Anterior cingulate cortex (tissue), 58 donors: ENCODE data around the gene LOC101059915.
"Not testable (repeated sequence)": the region's sequence is repeated elsewhere in the genome, so short reads cannot be mapped to it uniquely, and the experiment has no call there.

ENCODE experiments used
- DNase-seq, 58 donors: peaks; one replicate each; lab custom pipeline; 2025; lab: John Stamatoyannopoulos, UW

Gene LOC101059915

DNA sequence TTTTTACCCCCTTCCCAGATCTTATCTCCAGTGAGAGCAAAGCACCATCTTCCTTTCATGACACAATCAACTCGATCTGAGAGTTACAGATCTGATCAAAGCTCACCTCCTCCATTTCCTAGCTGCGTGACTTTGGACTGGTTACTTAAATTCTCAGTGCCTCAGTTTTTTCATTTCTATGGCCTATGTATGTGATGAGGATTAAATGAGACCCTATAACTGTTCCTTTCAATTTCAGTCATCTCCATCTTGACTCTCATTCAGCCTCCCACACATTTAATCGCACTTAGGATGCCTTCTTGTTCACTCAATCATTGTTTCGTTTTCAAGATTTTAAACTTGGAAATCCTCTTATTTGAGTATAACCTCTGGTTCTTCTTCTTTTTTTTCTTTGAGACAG lies 28.9 kb upstream of the LOC101059915 start:
- no peak for DNase-seq

DNA sequence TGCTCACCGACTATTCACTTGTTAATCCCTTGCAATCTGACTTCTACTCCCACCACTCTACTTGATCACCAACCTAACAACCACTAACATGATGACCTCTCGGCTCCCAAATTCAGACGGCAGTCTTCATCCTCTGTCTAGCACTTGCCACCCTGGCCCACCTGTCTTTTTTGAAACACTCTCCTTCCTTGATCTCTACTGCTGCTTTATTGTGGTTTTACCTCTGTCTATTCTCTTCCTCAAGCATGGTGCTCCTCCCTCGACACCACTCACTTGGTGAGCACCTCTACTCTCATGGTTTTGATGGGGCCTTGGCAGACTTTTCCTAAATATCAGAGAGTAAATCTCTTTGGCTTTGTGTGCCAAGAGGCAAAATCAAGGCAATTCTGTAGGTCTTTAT lies 27.3 kb upstream of the LOC101059915 start:
- DNase-seq: no peak

DNA sequence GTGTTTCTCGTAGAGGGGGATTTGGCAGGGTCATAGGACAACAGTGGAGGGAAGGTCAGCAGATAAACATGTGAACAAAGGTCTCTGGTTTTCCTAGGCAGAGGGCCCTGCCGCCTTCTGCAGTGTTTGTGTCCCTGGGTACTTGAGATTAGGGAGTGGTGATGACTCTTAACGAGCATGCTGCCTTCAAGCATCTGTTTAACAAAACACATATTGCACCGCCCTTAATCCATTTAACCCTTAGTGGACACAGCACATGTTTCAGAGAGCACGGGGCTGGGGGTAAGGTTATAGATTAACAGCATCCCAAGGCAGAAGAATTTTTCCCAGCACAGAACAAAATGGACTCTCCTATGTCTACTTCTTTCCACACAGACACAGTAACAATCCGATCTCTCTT lies 22.9 kb upstream of the LOC101059915 start:
- DNase-seq: not testable (repeated sequence)

DNA sequence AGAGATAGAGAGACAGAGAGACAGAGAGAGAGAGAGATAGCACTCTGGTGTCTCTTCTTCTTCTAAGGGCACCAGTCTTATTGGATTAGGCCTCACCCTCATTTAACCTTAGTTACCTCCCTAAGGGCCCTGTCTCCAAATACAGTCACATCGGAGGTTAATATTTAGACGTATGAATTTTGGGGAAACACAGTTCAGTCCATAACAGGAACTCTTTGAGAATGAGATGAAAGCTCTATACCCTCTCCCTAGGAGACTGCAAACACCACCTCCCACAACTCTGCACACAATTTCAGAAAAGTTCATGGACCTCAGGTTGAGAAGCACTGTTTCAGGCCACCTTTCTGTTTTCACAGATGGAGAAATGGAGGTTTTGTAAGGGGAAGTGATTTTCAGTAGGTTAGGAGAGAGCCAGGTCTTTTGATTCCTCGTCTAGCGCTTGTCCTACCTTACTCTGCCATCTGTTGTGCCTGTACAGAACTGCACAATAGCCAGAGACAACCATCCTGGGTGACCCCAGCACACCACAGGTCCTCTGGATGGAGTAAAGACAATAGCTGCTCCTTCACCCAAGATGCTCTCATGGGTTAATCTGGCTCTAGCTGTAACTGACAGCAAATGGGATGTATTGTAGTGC lies 16.9 kb upstream of the LOC101059915 start:
- DNase-seq: no peak

DNA sequence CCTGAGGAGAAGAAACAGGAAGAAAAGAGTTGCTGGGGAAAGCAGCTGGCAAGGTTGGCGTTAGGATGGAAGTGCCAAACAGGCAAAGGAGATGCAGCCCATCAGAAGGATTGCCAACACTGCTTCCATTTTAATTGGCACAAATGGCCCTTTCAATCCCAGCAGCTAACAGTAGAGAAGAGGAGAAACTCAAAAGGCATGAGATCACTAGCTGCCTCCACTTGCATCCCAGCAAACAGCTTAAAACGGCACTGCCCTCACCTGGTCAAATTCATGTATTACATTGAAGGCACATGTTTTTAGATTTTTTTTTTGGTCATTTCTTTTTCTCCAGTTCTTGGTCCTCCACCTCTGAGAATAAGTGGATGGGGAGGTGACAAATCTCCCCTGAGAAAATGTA lies 14.9 kb upstream of the LOC101059915 start:
- DNase-seq: peak in 16 of 58 donors; percentile 2 to 45 (median 8)

DNA sequence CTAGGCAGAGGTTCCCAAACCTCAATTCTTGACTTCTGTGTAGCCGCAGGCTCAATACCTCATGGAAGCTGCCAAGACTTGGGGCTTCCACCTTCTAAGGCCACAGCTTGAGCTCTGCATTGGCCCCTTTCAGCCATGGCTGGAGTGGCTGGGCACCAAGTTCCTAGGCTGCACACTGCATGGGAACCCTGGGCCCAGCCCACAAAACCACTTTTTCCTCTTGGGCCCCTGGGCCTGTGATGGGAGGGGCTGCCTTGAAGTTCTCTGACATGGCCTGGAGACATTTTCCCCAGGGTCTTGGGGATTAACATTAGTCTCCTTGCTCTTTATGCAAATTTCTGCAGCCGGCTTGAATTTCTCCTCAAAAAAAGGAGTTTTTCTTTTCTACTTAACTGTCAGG lies 14.0 kb upstream of the LOC101059915 start:
- no peak for DNase-seq

DNA sequence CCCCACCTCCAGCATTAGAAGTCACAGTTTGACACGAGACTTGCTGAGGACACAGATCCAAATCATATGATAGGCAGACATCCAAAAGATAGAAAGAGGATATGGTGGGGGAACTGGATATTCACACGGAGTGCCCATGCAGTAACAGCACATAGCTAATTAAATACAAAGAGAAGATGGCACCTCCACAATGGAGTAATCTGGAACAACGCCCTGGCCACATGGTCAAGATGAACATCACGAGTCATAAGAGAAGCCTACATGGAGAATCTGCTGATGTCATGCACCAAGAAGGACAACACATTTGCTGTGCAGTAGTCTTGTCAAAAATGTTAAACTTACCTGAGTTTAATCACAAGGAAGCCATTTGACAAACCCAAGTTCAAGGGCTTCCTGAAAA lies 10.1 kb upstream of the LOC101059915 start:
- DNase-seq: no peak

DNA sequence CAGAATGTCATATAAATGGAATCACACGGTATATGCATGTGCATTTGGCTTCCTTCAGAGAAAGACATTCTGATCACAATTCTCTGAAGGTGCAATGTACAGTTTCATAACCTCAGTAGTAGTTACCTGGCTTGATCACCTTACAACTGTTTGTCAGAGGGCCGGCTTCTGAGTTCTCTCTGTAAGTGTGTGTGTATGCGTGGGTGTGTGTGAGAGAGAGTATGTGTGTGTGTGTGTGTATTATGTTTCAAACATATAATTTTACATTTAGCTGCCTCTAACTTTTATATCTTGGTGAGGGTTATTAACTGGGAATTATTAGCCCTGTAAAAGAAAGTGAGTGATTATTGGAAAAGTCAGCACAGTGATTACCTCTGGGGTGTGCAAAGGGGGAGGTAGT lies 8.0 kb upstream of the LOC101059915 start:
- DNase-seq: no peak

DNA sequence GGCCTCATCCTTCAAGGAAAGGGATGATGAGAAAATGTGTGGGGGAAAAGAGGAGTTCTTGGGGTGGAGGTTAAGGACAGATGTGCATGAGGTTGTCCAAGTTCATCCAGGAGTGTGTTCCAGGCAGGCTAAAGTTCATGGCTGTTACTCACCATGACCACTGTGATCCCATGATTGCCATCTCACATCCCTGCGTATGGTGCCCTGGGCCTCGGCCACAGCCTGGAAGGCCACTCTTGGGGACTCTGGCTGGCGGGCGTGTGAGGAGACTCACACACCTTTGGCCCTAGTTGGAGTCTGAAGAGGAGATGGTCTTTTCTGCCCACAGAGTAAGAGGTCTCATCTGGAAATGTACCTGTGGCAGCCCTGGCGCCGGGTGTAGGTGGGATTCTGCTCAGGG lies 7.4 kb upstream of the LOC101059915 start:
- no peak for DNase-seq

DNA sequence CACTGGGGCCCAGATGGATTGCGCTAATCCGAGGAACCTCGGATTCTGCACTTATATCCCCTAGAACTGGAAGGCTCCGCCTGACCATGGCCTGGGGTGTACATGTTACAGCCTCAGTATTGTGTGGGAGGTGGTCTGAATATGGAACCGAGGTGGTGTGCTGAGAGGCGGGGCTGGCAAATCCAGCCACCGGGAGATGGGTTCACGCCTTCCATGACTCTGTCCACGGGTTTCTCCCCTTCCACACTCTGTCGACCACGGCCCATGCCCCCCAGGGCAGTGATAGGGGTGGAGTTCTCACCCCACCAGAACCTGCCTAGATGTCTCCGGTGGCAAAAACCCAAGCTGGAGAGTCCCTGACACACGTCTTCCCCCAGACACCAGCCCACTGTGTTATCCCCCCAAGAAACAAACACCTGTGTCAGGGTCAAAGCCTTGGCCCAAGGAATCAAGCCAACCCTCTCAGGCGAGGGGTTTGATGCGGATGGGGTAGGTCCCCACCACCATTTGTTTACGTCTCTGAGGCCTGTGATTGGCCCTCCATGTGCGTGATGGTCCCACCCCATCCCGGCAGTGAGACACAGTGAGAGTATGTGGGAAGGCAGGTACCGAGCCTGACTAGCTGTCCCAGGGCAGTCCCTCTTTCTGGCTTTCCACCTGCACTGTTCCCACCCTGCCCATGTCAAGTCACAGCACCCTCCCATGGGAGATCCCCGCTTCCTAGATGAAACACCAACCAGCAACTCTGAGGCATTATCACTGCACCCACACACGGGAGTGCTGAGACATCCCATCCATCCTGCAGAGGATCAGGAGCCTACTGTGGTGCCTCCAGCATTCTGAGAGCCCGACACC lies 6.6 kb upstream of the LOC101059915 start:
- DNase-seq: peak in 1 of 58 donors; percentile 38

DNA sequence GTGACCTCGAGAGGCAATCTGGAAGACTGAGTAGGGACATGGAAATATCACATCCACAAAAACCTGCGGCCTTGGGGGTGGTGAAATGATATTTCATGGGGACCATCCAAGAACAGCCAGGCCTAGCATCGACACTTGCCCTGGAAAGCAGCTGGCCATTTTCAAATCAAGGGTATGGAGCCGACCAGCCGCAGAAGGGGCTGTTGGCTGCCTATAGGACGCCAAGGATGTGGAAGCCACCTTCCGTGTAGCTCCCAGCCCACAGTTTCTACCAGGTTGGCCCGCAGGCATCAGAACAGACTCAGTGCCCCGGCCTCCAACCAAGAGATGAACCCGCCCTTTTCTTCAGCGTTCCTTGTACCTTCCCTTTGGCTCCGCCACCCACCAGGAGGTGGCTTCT lies 5.4 kb upstream of the LOC101059915 start:
- DNase-seq: no peak

DNA sequence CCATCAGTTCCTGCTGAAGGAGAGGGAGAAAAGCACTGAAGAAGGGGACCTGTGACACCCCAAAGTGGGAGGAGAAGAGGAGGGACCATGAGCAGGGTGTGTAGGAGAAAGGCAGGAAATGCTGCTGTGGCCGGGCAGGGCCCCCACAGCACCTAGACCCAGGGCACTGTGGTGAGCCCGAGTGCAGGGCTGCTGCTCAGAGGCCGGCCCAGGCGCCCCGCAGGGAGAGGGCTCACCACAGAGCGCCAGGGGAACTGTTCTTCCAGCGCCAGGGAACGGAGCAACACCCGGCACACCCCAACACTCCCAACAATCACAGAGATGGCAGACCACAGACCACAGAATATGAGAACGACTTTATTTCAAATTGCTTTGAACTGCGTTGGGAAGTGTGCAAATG lies 4.7 kb upstream of the LOC101059915 start:
- not testable (repeated sequence) for DNase-seq

DNA sequence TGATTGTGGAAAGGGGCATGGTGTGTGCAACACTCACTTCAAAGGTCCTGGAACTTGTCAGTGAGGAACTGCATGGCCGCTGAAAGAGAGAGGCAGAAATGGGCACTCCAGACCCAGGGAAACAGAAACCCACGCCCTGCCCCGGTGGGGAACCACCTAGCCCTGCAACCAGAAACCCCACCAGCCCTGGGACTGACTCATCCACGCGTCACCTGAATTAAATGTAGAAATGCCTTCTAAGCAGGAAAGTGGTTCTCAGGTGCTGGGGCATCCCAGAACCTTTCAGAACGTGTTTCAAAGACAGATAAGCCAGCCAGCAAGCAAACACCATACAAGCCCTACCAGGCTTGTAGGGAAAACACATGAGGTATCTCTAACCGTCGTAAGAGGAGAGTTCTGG lies 4.1 kb upstream of the LOC101059915 start:
- not testable (repeated sequence) for DNase-seq

DNA sequence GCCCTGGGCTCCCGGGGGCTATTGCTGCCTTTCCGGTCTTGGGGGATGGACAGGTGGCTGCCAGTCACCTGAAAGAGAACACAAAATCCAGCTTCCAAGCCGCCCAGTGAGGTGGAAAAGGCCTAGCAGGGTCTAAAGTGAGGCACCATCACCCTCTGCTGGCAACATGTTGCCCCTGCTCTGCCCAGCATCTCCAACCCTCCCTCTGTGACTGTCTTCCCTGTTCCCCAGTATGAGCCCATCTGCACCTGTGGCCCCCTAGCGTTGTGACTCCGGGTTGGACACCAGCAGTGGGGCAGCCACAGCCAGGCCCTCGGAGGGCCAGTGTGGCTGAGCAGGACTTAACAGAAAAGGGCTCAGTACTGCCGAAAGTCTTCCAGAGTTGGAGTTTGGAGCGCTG lies 3.1 kb upstream of the LOC101059915 start:
- peak in 4 of 58 donors; percentile 2 to 10 (median 6) for DNase-seq

DNA sequence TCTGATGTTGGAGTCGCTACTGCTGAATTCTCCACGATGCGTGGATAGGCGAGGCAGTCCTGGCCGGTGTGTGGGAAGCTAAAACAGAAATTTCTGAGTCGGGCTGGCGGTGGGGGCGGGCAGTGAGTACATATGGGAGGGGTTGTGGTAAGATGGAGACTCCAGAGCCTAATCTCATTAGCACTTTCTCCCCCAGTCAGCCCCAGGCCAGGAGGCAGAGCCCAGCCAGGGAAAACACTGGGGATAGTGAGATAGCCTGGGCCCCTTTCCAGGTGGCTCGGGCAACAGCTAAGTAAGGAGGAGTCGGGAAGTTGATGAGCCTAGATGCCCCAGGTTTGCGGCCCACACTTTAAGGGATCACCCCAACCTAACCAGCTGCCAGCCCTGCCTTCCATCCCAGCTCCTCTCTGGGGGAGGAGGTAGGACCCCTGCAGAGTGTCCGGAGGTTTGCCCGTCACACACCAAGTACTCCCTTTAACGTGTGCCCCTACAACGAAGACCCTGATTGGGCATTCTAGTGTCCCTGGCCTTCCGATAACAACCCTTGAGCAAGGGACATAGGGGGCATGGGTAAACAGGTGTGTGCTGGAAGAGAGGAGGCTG lies 2.4 kb upstream of the LOC101059915 start:
- DNase-seq: peak in 2 of 58 donors; percentile 2 to 3

DNA sequence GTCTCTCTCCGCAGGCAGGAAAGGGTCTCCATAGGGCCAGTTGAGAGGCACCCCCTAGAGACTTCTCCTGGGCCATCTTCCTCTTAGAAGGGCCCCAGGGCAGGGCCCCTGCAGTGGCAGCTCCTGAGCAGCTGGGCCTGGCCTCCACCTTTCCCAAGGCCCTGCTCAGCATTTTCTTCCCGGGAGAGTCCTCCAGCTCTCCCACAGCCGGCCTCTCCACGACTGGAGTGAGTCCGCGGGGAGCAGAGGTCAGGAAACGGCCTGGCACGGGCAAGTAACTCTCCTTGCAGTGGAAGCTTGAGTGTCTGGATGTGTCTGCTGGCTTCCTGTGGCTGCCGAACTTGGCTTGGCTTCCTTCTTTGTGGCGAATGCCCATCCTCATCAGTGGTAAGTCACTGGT lies 1.6 kb upstream of the LOC101059915 start:
- DNase-seq: no peak

DNA sequence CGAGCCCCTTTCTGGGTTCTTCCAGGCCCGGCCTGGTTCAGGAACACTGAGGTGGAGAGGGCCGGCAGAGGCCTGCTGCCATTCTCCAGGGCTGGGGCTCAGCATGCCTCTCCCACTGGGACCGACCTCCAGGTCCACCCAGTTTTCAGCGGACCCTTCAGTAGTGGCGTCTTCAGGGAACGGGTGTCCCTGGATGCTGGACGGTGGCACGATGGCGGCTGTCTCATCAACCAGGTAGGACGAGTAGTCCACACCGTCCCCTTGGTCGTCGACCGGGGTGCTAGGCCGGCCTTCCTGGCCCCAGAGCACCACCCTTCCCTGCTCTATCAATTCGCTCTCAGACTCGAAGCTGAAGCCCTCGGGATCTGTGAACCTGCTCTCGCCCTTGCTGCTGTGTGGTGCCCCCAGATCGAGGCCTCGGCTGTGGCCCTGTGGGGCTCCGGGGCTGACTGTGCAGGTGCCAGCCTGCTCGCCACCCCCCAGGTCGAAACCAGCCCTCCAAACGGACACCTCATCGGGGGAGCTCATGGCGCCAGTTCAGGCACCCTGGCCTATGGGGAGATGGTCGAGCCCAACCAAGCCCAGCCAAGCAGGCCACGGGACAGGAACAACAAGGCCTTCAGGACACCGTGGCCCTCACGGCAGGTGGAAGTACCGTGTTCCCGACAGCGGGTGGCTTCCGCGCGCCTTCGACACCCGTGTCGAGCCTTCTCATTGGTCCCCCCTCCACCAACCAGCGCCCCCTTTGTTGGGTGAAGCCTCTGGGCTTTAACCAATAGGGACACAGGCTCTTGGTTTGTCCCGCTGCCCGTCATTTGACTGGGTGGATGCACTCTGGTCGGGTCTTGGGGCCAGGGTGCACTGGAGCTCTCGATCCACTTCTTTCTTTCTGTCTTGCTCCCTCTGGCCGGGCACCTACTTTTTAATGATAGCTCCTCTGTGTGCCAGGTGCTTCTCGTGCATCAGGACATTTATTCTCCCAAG lies 814 bp upstream of the LOC101059915 start:
- DNase-seq: no peak

DNA sequence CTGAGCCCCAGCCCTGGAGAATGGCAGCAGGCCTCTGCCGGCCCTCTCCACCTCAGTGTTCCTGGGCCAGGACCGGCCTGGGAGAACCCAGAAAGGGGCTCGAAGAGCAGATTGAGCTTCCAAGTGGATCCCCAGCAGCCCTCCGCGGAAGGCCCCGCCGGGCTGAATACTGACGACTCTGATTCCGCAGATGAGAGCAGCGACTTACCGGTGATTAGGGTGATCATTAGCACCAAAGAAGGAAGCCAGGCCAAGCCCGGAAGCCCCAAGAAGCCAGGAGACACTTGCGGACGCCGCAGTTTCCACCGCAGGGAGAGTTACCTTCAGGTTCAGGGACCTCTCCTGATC lies 876 bp downstream of the LOC101059915 start:
- no peak for DNase-seq

DNA sequence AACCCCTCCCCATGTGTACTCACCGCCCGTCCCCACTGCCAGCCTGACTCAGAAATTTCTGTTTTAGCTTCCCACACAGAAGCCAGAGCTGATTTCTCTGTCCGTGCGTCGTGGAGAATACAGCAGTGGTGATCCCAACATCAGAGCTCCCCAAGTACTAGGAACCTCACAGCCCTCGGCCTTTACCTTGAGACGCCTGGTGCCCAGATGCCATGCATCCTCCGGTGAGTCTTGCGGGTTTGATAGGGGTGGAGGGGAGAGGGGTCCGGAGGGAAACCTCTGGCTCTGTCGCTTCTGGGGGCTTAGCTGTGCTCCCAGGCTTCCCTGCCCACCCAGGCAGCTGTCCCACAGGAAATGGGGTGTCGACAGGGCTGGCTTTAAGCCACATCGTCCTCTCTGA lies 2.1 kb downstream of the LOC101059915 start:
- DNase-seq: no peak

DNA sequence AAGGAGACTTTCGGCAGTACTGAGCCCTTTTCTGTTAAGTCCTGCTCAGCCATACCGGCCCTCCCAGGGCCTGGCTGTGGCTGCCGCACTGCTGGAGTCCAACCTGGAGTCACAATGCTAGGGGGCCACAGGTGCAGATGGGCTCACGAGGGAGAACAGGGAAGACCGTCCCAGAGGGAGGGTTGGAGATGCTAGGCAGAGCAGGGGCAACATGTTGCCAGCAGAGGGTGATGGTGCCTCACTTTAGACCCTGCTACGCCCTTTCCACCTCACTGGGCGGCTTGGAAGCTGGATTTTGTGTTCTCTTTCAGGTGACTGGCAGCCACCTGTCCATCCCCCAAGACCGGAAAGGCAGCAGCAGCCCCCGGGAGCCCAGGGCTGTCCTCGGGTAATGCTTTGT lies 2.6 kb downstream of the LOC101059915 start:
- DNase-seq: peak in 6 of 58 donors; percentile 1 to 24 (median 6)
